Esophagus muscularis mucosa (tissue), 4 donors: ENCODE measurements around the gene HDLBP.
"Not testable (repeated sequence)": the region's sequence is repeated elsewhere in the genome, so short reads cannot be mapped to it uniquely, and the experiment has no call there.

Experiments used
- CTCF ChIP-seq, 3 experiments: fragments of 200-600 bp in 2 of 3; fragments of 450-650 bp in 1 of 3; sonication (generic) in 2 of 3; IDR thresholded peaks; one replicate each; pipeline ENCODE4 v1.5.1; 2017 to 2019; ENCODE audit warnings: antibody characterized with exemption in 3 of 3, mild to moderate bottlenecking in 2 of 3, moderate library complexity in 1 of 3
- EP300 ChIP-seq: sonication (generic); formaldehyde crosslinking; IDR thresholded peaks from one replicate; pipeline ENCODE4 v1.6.1; 2017; ENCODE audit warnings: antibody characterized with exemption
- POLR2A ChIP-seq: fragments of 450-650 bp; IDR thresholded peaks from one replicate; pipeline ENCODE4 v1.6.1; 2017; ENCODE audit warnings: antibody characterized with exemption, moderate library complexity, mild to moderate bottlenecking, low read depth
- POLR2AphosphoS5 ChIP-seq, 2 donors: sonication (generic); formaldehyde crosslinking; IDR thresholded peaks; one replicate each; pipeline ENCODE4 v1.6.1; 2017; ENCODE audit warnings: antibody characterized with exemption in 2 of 2

GRCh38 chr2:241197246-241197645 lies 118.2 kb downstream of the HDLBP start:
- TF ChIP-seq CTCF (IDR thresholded peaks at IDR 0.05); POLR2A; POLR2AphosphoS5 (IDR thresholded peaks at IDR 0.05); EP300: not testable (repeated sequence)
